H1 (cell line): ENCODE results near the gene TMEM117. TPM values are rescaled to one million over a fixed set of nuclear protein-coding genes. Genes with fewer than 3 reads are reported as not detected.

ENCODE experiments used
- BACH1 ChIP-seq: IDR thresholded peaks from 2 replicates; pipeline ENCODE4 v1.6.1; 2012; ENCODE audit warnings: low read length, improper control_type of control experiment
- BRCA1 ChIP-seq: IDR thresholded peaks from 2 replicates; pipeline ENCODE4 v1.6.1; 2012; ENCODE audit warnings: low read depth, low read length, improper control_type of control experiment
- CBX5 ChIP-seq: fragments of 300-800, 300-1000 bp; sonication (generic); IDR thresholded peaks from 2 replicates; pipeline ENCODE4 v1.7.1; 2016; ENCODE audit warnings: antibody characterized with exemption, low read length, low read depth
- CHD1 ChIP-seq: IDR thresholded peaks from 2 replicates; pipeline ENCODE4 v1.6.1; 2012; ENCODE audit warnings: low read depth, low read length, improper control_type of control experiment
- CHD2 ChIP-seq: IDR thresholded peaks from 2 replicates; pipeline ENCODE4 v1.6.1; 2012; ENCODE audit warnings: low read length, improper control_type of control experiment
- NANOG ChIP-seq: IDR thresholded peaks from 2 replicates; pipeline ENCODE4 v1.6.1; 2011; ENCODE audit warnings: low read length, low read depth, mild to moderate bottlenecking, inconsistent platforms; ENCODE audit not compliant: insufficient read depth, poor library complexity, severe bottlenecking
- SIN3A ChIP-seq, 2 experiments: IDR thresholded peaks in 1 of 2; conservative IDR thresholded peaks in 1 of 2; 2 replicates each; pipeline ENCODE4 v1.6.1; 2011 to 2012; ENCODE audit warnings: low read length in 2 of 2, improper control_type of control experiment in 1 of 2, low read depth in 1 of 2, mild to moderate bottlenecking in 1 of 2
- SP4 ChIP-seq: IDR thresholded peaks from 2 replicates; pipeline ENCODE4 v1.6.1; 2012; ENCODE audit warnings: low read length, inconsistent platforms
- polyA plus RNA-seq, 7 experiments: library from polyadenylated mRNA; depleted of rRNA in 3 of 7; stranded (reverse) in 5 of 7; unstranded in 2 of 7; fragments of >200 nt in 5 of 7; fragments of 200-250 nt in 2 of 7; gene quantifications; 1 replicate in 5 of 7; 2 replicates in 1 of 7; 4 replicates in 1 of 7; pipeline versions ENCODE4 v1.2.1 to v1.2.3, GENCODE V29; 2011 to 2013; ENCODE audit warnings: missing spikeins in 2 of 7, mixed read lengths in 2 of 7
- total RNA-seq: library from RNA; stranded (reverse); fragmentation: NEBNext Ultra II Directional; extraction: Animal tissue kit (Norgen Biotek cat#: 25700); gene quantifications from 2 replicates; pipeline ENCODE4 v1.2.1, GENCODE V29; 2021
- TF ChIP-seq, protein P1 (sequence below): fragments of 300-600 bp; sonication (generic); IDR thresholded peaks from 2 replicates; pipeline ENCODE4 v1.7.1; 2012; ENCODE audit warnings: low read length, moderate library complexity, mild to moderate bottlenecking, inconsistent platforms; ENCODE audit not compliant: insufficient replicate concordance
- TF ChIP-seq, protein P2 (sequence below): IDR thresholded peaks from 2 replicates; pipeline ENCODE4 v1.6.1; 2012; ENCODE audit warnings: inconsistent platforms

Gene TMEM117
- total and polyA plus RNA-seq, 2 of the 8 experiments (the other 6 are each of a cell fraction or from before 2014, with no cell fraction given) = 0.80 to 1.4 TPM

DNA sequence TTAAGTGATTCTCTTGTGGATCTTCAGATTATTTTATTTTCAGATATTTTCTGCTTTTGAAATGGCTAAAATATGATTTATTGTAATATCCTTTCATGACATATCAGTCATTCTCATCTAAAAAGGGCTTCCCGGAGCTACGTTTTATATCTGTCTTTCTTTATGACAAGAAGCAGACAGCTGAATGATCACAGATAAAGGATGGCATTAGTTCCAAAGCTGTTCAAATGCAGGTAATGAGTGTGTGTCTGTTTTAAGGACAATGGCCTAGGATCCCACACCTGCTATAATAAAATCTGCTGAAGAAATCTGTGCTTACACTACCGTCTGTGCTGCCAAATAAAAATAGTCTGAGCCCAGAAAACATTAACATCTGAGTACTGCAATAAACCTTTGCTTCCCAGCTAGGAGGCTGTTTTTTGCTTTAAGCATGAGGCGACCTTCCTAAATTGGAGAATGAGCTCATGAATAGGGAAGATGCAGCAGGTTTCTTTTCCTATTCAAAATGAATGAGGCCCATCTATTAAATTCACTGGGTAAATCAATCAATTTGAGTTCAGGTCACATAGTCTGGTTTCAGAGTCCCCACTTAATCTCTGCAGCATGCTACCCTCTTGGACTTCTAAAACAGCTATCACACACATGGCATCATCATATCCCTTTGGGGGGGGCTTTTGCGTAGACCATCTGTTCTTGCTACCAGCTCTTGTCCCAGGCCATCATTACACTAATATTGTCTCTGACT is 541.7 kb downstream of the TMEM117 start (continued):
- TF ChIP-seq NANOG (no peak), BRCA1 (no peak), CHD1 (no peak), CBX5 (no peak), SP4 (no peak), BACH1 (no peak), SIN3A (conservative IDR thresholded peaks at IDR 0.05 in 1 of 2, IDR thresholded peaks at IDR 0.05 in 1 of 2; ENCODE audit: low read depth in 1 of 2, low read length in 2 of 2) (no peak), CHD2 (no peak)
- TF ChIP-seq, protein P1, sequence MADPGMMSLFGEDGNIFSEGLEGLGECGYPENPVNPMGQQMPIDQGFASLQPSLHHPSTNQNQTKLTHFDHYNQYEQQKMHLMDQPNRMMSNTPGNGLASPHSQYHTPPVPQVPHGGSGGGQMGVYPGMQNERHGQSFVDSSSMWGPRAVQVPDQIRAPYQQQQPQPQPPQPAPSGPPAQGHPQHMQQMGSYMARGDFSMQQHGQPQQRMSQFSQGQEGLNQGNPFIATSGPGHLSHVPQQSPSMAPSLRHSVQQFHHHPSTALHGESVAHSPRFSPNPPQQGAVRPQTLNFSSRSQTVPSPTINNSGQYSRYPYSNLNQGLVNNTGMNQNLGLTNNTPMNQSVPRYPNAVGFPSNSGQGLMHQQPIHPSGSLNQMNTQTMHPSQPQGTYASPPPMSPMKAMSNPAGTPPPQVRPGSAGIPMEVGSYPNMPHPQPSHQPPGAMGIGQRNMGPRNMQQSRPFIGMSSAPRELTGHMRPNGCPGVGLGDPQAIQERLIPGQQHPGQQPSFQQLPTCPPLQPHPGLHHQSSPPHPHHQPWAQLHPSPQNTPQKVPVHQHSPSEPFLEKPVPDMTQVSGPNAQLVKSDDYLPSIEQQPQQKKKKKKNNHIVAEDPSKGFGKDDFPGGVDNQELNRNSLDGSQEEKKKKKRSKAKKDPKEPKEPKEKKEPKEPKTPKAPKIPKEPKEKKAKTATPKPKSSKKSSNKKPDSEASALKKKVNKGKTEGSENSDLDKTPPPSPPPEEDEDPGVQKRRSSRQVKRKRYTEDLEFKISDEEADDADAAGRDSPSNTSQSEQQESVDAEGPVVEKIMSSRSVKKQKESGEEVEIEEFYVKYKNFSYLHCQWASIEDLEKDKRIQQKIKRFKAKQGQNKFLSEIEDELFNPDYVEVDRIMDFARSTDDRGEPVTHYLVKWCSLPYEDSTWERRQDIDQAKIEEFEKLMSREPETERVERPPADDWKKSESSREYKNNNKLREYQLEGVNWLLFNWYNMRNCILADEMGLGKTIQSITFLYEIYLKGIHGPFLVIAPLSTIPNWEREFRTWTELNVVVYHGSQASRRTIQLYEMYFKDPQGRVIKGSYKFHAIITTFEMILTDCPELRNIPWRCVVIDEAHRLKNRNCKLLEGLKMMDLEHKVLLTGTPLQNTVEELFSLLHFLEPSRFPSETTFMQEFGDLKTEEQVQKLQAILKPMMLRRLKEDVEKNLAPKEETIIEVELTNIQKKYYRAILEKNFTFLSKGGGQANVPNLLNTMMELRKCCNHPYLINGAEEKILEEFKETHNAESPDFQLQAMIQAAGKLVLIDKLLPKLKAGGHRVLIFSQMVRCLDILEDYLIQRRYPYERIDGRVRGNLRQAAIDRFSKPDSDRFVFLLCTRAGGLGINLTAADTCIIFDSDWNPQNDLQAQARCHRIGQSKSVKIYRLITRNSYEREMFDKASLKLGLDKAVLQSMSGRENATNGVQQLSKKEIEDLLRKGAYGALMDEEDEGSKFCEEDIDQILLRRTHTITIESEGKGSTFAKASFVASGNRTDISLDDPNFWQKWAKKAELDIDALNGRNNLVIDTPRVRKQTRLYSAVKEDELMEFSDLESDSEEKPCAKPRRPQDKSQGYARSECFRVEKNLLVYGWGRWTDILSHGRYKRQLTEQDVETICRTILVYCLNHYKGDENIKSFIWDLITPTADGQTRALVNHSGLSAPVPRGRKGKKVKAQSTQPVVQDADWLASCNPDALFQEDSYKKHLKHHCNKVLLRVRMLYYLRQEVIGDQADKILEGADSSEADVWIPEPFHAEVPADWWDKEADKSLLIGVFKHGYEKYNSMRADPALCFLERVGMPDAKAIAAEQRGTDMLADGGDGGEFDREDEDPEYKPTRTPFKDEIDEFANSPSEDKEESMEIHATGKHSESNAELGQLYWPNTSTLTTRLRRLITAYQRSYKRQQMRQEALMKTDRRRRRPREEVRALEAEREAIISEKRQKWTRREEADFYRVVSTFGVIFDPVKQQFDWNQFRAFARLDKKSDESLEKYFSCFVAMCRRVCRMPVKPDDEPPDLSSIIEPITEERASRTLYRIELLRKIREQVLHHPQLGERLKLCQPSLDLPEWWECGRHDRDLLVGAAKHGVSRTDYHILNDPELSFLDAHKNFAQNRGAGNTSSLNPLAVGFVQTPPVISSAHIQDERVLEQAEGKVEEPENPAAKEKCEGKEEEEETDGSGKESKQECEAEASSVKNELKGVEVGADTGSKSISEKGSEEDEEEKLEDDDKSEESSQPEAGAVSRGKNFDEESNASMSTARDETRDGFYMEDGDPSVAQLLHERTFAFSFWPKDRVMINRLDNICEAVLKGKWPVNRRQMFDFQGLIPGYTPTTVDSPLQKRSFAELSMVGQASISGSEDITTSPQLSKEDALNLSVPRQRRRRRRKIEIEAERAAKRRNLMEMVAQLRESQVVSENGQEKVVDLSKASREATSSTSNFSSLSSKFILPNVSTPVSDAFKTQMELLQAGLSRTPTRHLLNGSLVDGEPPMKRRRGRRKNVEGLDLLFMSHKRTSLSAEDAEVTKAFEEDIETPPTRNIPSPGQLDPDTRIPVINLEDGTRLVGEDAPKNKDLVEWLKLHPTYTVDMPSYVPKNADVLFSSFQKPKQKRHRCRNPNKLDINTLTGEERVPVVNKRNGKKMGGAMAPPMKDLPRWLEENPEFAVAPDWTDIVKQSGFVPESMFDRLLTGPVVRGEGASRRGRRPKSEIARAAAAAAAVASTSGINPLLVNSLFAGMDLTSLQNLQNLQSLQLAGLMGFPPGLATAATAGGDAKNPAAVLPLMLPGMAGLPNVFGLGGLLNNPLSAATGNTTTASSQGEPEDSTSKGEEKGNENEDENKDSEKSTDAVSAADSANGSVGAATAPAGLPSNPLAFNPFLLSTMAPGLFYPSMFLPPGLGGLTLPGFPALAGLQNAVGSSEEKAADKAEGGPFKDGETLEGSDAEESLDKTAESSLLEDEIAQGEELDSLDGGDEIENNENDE = no peak
- TF ChIP-seq, protein P2, sequence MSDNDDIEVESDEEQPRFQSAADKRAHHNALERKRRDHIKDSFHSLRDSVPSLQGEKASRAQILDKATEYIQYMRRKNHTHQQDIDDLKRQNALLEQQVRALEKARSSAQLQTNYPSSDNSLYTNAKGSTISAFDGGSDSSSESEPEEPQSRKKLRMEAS = no peak
- TF ChIP-seq, all 59 proteins: peak for 0
